ENCODE measurements around the gene CHMP6.

CHMP6 gene

GRCh38 chr17:80991645-80992076 lies at the start of gene CHMP6:
TSS of gene CHMP6 (plus strand) at chr17:80991841. CDS start at chr17:80991919, 78 bp downstream.
- no peak for DNase-seq

- no peak for DNase-seq
Measured at GRCh38 chr17:80942423-80943345, 49.0 kb upstream of the CHMP6 start.

- DNase-seq, result no peak
Measured at GRCh38 chr17:80943346-80944145, 48.1 kb upstream of the CHMP6 start.

GRCh38 chr17:80944326-80944725 lies 47.3 kb upstream of the CHMP6 start:
- no peak for DNase-seq

GRCh38 chr17:80945736-80946135 lies 45.9 kb upstream of the CHMP6 start:
- DNase-seq, result no peak

- DNase-seq, result no peak
Measured at GRCh38 chr17:80946449-80946848, 45.2 kb upstream of the CHMP6 start.

GRCh38 chr17:80947200-80947940 lies 44.3 kb upstream of the CHMP6 start:
- DNase-seq, result no peak

- DNase-seq, result no peak
Measured at GRCh38 chr17:80948019-80948975, 43.3 kb upstream of the CHMP6 start.

- no peak for DNase-seq
Measured at GRCh38 chr17:80948976-80949450, 42.6 kb upstream of the CHMP6 start.

- no peak for DNase-seq
Measured at GRCh38 chr17:80949451-80950421, 41.9 kb upstream of the CHMP6 start.

GRCh38 chr17:80950466-80951120 lies 41.0 kb upstream of the CHMP6 start:
- DNase-seq, result no peak

GRCh38 chr17:80951121-80952090 lies 40.2 kb upstream of the CHMP6 start:
- no peak for DNase-seq

GRCh38 chr17:80952291-80952690 lies 39.4 kb upstream of the CHMP6 start:
- DNase-seq, result no peak

GRCh38 chr17:80953471-80954315 lies 37.9 kb upstream of the CHMP6 start:
- no peak for DNase-seq

GRCh38 chr17:80955078-80955477 lies 36.6 kb upstream of the CHMP6 start:
- no peak for DNase-seq

- DNase-seq, result no peak
Measured at GRCh38 chr17:80955671-80956280, 35.9 kb upstream of the CHMP6 start.

All from NCI-H187 treated with DMSO at 0.1 percent for 48 hours (cell line).